HG03066 (cell line): ENCODE results near the gene NUAK2.
"Not testable (repeated sequence)": the region's sequence is repeated elsewhere in the genome, so short reads cannot be mapped to it uniquely, and the experiment has no call there.

ENCODE experiments used
- ATAC-seq: cut with Tn5 transposase; IDR thresholded peaks from one replicate; pipeline ENCODE4 v1.9.1; 2021; ENCODE audit warnings: low read depth; ENCODE audit not compliant: unreplicated experiment

NUAK2 gene

GRCh38 chr1:205321162-205321958 lies at the start of gene NUAK2:
NUAK2 (minus strand) TSS chr1:205321745; CDS start chr1:205321628, 117 bp downstream.
- no peak for ATAC-seq

- ATAC-seq, result no peak
Measured at GRCh38 chr1:205370780-205371179, 49.2 kb upstream of the NUAK2 start.

GRCh38 chr1:205369701-205370123 lies 48.2 kb upstream of the NUAK2 start:
- no peak for ATAC-seq

- ATAC-seq, result no peak
Measured at GRCh38 chr1:205368478-205368877, 46.9 kb upstream of the NUAK2 start.

- no peak for ATAC-seq
Measured at GRCh38 chr1:205365945-205366463, 44.5 kb upstream of the NUAK2 start.

- ATAC-seq, result not testable (repeated sequence)
Measured at GRCh38 chr1:205365086-205365485, 43.5 kb upstream of the NUAK2 start.

- ATAC-seq, result no peak
Measured at GRCh38 chr1:205360891-205361290, 39.3 kb upstream of the NUAK2 start.

GRCh38 chr1:205359771-205360565 lies 38.4 kb upstream of the NUAK2 start:
- no peak for ATAC-seq

- no peak for ATAC-seq
Measured at GRCh38 chr1:205358579-205358978, 37.0 kb upstream of the NUAK2 start.

GRCh38 chr1:205357567-205357966 lies 36.0 kb upstream of the NUAK2 start:
- no peak for ATAC-seq

- no peak for ATAC-seq
Measured at GRCh38 chr1:205356440-205357139, 35.0 kb upstream of the NUAK2 start, which contains the start of gene KLHDC8A. KLHDC8A (minus strand) TSS chr1:205356922; CDS start chr1:205343604, 13,318 bp downstream.

- no peak for ATAC-seq
Measured at GRCh38 chr1:205355075-205355453, 33.5 kb upstream of the NUAK2 start.

- ATAC-seq, result no peak
Measured at GRCh38 chr1:205354259-205355074, 32.9 kb upstream of the NUAK2 start.

GRCh38 chr1:205353612-205354011 lies 32.1 kb upstream of the NUAK2 start:
- no peak for ATAC-seq

GRCh38 chr1:205353191-205353590 lies 31.6 kb upstream of the NUAK2 start:
- ATAC-seq, result no peak

- no peak for ATAC-seq
Measured at GRCh38 chr1:205351984-205352713, 30.6 kb upstream of the NUAK2 start.

GRCh38 chr1:205350691-205351141 lies 29.2 kb upstream of the NUAK2 start:
- no peak for ATAC-seq

GRCh38 chr1:205350124-205350523 lies 28.6 kb upstream of the NUAK2 start:
- no peak for ATAC-seq
